OCI-LY7 (cell line): ENCODE data around the gene CLMN. TPM values are rescaled to one million over a fixed set of nuclear protein-coding genes. Genes with fewer than 3 reads are reported as not detected.

Experiments
- BruUV-seq: library from RNA; stranded (reverse); fragments of 400-500 nt; replicated peaks from 2 replicates; lab custom pipeline; 2021; lab: Mats Ljungman, UMichigan
- CTCF ChIA-PET: fragments of 300-600 bp; sonication (Branson Sonifier 250); formaldehyde crosslinking; loops from one replicate; lab custom pipeline; 2022; ENCODE audit warnings: antibody characterized with exemption; ENCODE audit not compliant: unreplicated experiment; lab: Charles Lee
- POLR2A ChIA-PET: fragments of 300-600 bp; sonication (Branson Sonifier 250); formaldehyde crosslinking; loops from one replicate; lab custom pipeline; 2022; ENCODE audit warnings: antibody characterized with exemption; lab: Charles Lee
- DNase-seq: peaks from one replicate; pipeline ENCODE4 v3.0.0-alpha.2; 2015; ENCODE audit warnings: low spot score
- H2AFZ ChIP-seq: fragments of 200-600 bp; sonication (generic), shearing (Covaris generic); 2 replicates; pipeline ENCODE4 v1.6.1; 2014; ENCODE audit warnings: mild to moderate bottlenecking, antibody characterized with exemption, low read length, moderate library complexity
- H3K27ac ChIP-seq: fragments of 200-600 bp; sonication (generic); 2 replicates; pipeline ENCODE4 v1.5.1; 2014; ENCODE audit warnings: mixed run types, low read depth, mild to moderate bottlenecking, moderate library complexity, low read length, inconsistent platforms; ENCODE audit not compliant: poor library complexity, severe bottlenecking
- H3K36me3 ChIP-seq: fragments of 200-600 bp; sonication (generic); 2 replicates; pipeline ENCODE4 v1.6.1; 2014; ENCODE audit warnings: mild to moderate bottlenecking, antibody characterized with exemption, low read length, moderate library complexity, mixed read lengths; ENCODE audit not compliant: insufficient read depth
- H3K4me1 ChIP-seq: fragments of 200-600 bp; sonication (generic); 2 replicates; pipeline ENCODE4 v1.5.1; 2014; ENCODE audit warnings: mild to moderate bottlenecking, low read length; ENCODE audit not compliant: insufficient read depth, poor library complexity, severe bottlenecking
- H3K4me2 ChIP-seq: fragments of 200-600 bp; sonication (generic); 2 replicates; pipeline ENCODE4 v1.6.1; 2014; ENCODE audit warnings: mild to moderate bottlenecking, low read length
- H3K4me3 ChIP-seq: fragments of 200-600 bp; sonication (generic); 2 replicates; pipeline ENCODE4 v1.5.1; 2014; ENCODE audit warnings: mild to moderate bottlenecking, low read depth, low read length; ENCODE audit not compliant: poor library complexity, severe bottlenecking
- H3K79me2 ChIP-seq: fragments of 200-600 bp; sonication (generic); 2 replicates; pipeline ENCODE4 v1.6.1; 2016; ENCODE audit warnings: low read depth, mild to moderate bottlenecking, low read length, moderate library complexity, mixed read lengths; ENCODE audit not compliant: insufficient read depth
- H3K9me2 ChIP-seq: fragments of 200-600 bp; sonication (generic); 2 replicates; pipeline ENCODE4 v1.6.1; 2016; ENCODE audit warnings: mild to moderate bottlenecking, low read length, mixed read lengths; ENCODE audit not compliant: insufficient read depth
- H3K9me3 ChIP-seq: fragments of 200-600 bp; sonication (generic); 2 replicates; pipeline ENCODE4 v1.6.1; 2014; ENCODE audit warnings: mild to moderate bottlenecking, mixed run types, low read length, mixed read lengths
- H4K20me1 ChIP-seq: fragments of 200-600 bp; sonication (generic); 2 replicates; pipeline ENCODE4 v1.6.1; 2014; ENCODE audit warnings: mild to moderate bottlenecking, antibody characterized with exemption, low read length, moderate library complexity, mixed read lengths; ENCODE audit not compliant: insufficient read depth
- EZH2phosphoT487 ChIP-seq: fragments of 200-600 bp; sonication (generic); IDR thresholded peaks from 2 replicates; pipeline ENCODE4 v1.6.1; 2018; ENCODE audit warnings: low read depth, borderline replicate concordance, mild to moderate bottlenecking, mixed run types, antibody characterized with exemption, low read length, moderate library complexity, mixed read lengths
- intact Hi-C: fragments of 100-400 bp; cut with micrococcal nuclease; formaldehyde crosslinking; loops from one replicate; pipeline ENCODE4 v1.10.0; 2022; ENCODE audit not compliant: unreplicated experiment
- total RNA-seq, 2 experiments: library from RNA; depleted of rRNA in 1 of 2; stranded (reverse); fragments of >200 nt in 1 of 2; shearing (Covaris generic) in 1 of 2; gene quantifications; 2 replicates each; pipeline ENCODE4 v1.2.3, GENCODE V29; 2014 to 2022
- TF ChIP-seq, protein P1 (sequence below): fragments of 200-600 bp; sonication (generic); conservative IDR thresholded peaks from 2 replicates; pipeline ENCODE4 v1.5.1; 2014; ENCODE audit warnings: mild to moderate bottlenecking, antibody characterized with exemption, low read length, moderate library complexity, mixed read lengths

The CLMN gene
- total RNA-seq, 2 experiments from 2014 or later, result 6.8 to 12.0 TPM

DNA sequence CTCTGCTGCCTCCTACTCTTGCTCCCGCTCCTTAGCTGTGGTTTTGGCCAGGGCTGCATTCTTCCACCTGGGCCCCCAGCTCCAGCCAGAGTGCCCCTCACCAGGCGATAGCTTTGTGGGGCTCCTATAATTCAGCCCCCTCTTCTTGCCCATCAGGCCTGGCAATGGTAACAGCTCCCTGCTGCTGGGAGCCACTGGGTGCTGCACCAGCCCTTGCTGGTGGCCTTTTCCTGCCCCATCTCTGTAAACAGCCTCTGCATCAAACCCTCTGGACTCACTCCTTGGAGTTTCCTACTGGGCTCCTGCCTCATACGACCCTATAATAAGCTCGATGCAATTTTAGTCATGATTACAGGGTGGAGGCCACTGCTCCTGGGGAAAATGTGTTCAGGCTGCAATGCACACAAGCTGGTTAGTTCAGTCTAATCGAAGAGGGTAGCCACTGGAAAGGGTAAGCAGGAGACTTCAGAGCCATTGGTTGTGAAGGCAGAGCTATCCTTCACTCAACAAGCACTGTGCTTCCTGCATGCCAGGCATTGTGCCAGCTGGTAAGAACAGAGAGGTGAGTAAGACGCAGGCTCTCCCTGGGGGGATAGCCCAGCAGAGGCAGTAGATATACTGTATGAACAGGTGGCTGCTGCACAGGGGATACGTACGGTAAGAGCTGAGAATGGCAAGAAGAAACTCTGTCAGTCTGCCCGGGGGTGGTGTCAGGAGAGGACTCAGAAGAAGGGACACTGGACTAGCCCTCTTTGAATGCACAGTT is 24.7 kb downstream of the CLMN start:
- no peak overlapping the region for H2AFZ ChIP-seq
- H4K20me1 ChIP-seq, result peaks cover 5% of the 10 kb centered on the region; the same call in 1 of the 2 replicates
- intact Hi-C loops, result no loop called here
- no peaks in the 10 kb centered on the region for H3K9me2 ChIP-seq
- TF ChIP-seq, protein P1, sequence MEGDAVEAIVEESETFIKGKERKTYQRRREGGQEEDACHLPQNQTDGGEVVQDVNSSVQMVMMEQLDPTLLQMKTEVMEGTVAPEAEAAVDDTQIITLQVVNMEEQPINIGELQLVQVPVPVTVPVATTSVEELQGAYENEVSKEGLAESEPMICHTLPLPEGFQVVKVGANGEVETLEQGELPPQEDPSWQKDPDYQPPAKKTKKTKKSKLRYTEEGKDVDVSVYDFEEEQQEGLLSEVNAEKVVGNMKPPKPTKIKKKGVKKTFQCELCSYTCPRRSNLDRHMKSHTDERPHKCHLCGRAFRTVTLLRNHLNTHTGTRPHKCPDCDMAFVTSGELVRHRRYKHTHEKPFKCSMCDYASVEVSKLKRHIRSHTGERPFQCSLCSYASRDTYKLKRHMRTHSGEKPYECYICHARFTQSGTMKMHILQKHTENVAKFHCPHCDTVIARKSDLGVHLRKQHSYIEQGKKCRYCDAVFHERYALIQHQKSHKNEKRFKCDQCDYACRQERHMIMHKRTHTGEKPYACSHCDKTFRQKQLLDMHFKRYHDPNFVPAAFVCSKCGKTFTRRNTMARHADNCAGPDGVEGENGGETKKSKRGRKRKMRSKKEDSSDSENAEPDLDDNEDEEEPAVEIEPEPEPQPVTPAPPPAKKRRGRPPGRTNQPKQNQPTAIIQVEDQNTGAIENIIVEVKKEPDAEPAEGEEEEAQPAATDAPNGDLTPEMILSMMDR, result no peak
- no peak for TF ChIP-seq EZH2phosphoT487
- ChIA-PET POLR2A (no interaction called here), CTCF (no interaction called here)
- H3K9me3 ChIP-seq, result peaks cover 8% of the 10 kb centered on the region; the same call in 1 of the 2 replicates
- H3K4me3 ChIP-seq, result no peak overlapping the region
- no peaks in the 10 kb centered on the region for H3K79me2 ChIP-seq
- H3K4me1 ChIP-seq, result peaks cover 58% of the 10 kb centered on the region
- no peak for DNase-seq
- H3K27ac ChIP-seq, result no peak overlapping the region
- no peaks in the 10 kb centered on the region for H3K36me3 ChIP-seq
- BruUV-seq, result no TSS peak
- no peak overlapping the region for H3K4me2 ChIP-seq

GRCh38 chr14:95294320-95294719 is 25.4 kb downstream of the CLMN start:
- POLR2A ChIA-PET, result no interaction called here
- H3K36me3 ChIP-seq, result no peaks in the 10 kb centered on the region
- no peak overlapping the region for H3K27ac ChIP-seq
- H2AFZ ChIP-seq, result no peak overlapping the region
- H3K79me2 ChIP-seq, result no peaks in the 10 kb centered on the region
- no peak overlapping the region for H3K4me3 ChIP-seq
- H3K4me1 ChIP-seq, result peaks cover 51% of the 10 kb centered on the region
- intact Hi-C loops, result no loop called here
- peaks cover 8% of the 10 kb centered on the region; the same call in 1 of the 2 replicates for H3K9me3 ChIP-seq
- no peak overlapping the region for H3K4me2 ChIP-seq
- TF ChIP-seq, protein P1, result no peak
- no peak for TF ChIP-seq EZH2phosphoT487
- no peak for DNase-seq
- CTCF ChIA-PET, result no interaction called here
- no TSS peak for BruUV-seq
- no peaks in the 10 kb centered on the region for H4K20me1 ChIP-seq
- H3K9me2 ChIP-seq, result no peaks in the 10 kb centered on the region

DNA sequence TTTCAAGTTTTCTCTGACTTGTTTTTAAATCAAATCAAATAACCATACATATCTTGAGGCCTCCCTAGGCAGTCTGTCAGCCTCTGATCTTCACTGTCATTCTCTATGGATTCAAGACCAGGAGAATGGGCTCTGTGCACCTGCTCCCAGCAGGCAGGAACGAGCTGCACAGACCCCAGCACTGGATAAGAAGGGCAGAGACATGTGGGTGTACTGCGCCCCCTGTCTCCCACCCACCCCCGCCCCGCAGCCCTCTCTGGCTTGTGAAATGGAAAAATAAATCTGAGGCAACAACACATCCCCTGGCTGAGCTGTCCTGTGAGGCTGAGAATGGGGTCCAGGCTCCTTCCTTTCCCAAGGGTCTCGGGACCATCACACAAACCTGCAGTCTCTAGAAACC is 26.3 kb downstream of the CLMN start:
- no peak overlapping the region for H3K4me2 ChIP-seq
- peaks cover 42% of the 10 kb centered on the region for H3K4me1 ChIP-seq
- no peak overlapping the region for H3K27ac ChIP-seq
- no peaks in the 10 kb centered on the region for H4K20me1 ChIP-seq
- no peaks in the 10 kb centered on the region for H3K79me2 ChIP-seq
- H3K9me3 ChIP-seq, result peaks cover 8% of the 10 kb centered on the region; the same call in 1 of the 2 replicates
- DNase-seq, result no peak
- intact Hi-C loops, result no loop called here
- no peaks in the 10 kb centered on the region for H3K36me3 ChIP-seq
- BruUV-seq, result no TSS peak
- CTCF ChIA-PET, result no interaction called here
- no peak overlapping the region for H2AFZ ChIP-seq
- H3K9me2 ChIP-seq, result no peaks in the 10 kb centered on the region
- POLR2A ChIA-PET, result no interaction called here
- TF ChIP-seq, protein P1, result no peak
- no peak overlapping the region for H3K4me3 ChIP-seq
